GM12875 (cell line): ENCODE data around the gene ABHD17B.

Source experiments
- H3K4me3 ChIP-seq: one replicate; pipeline ENCODE4 v1.5.1; 2011; ENCODE audit warnings: low read depth, low read length, control low read depth
- CTCF ChIP-seq: IDR thresholded peaks from 2 replicates; pipeline ENCODE4 v1.5.1; 2011; ENCODE audit warnings: low read depth, mild to moderate bottlenecking, control low read depth, inconsistent platforms, low read length, moderate library complexity, borderline replicate concordance; ENCODE audit not compliant: insufficient read depth

The ABHD17B gene

GRCh38 chr9:71858812-71859211 lies 52.2 kb downstream of the ABHD17B start:
- H3K4me3 ChIP-seq = no peak overlapping the region
- TF ChIP-seq CTCF = no peak

GRCh38 chr9:71858102-71858798 lies 52.7 kb downstream of the ABHD17B start:
- H3K4me3 ChIP-seq = no peak overlapping the region
- TF ChIP-seq CTCF = no peak

- H3K4me3 ChIP-seq = no peak overlapping the region
- no peak for TF ChIP-seq CTCF
Measured at GRCh38 chr9:71857159-71857558, 53.8 kb downstream of the ABHD17B start.

- no peak for TF ChIP-seq CTCF
- no peak overlapping the region for H3K4me3 ChIP-seq
Measured at GRCh38 chr9:71854811-71855210, 56.2 kb downstream of the ABHD17B start.

- no peak overlapping the region for H3K4me3 ChIP-seq
- TF ChIP-seq CTCF = no peak
Measured at GRCh38 chr9:71853084-71853483, 57.9 kb downstream of the ABHD17B start.

GRCh38 chr9:71850996-71851395 lies 60.0 kb downstream of the ABHD17B start:
- no peak for TF ChIP-seq CTCF
- H3K4me3 ChIP-seq = no peak overlapping the region

GRCh38 chr9:71847892-71848291 lies 63.1 kb downstream of the ABHD17B start:
- no peak for TF ChIP-seq CTCF
- no peak overlapping the region for H3K4me3 ChIP-seq
